ENCODE measurements around the gene STRIP1.

DNA sequence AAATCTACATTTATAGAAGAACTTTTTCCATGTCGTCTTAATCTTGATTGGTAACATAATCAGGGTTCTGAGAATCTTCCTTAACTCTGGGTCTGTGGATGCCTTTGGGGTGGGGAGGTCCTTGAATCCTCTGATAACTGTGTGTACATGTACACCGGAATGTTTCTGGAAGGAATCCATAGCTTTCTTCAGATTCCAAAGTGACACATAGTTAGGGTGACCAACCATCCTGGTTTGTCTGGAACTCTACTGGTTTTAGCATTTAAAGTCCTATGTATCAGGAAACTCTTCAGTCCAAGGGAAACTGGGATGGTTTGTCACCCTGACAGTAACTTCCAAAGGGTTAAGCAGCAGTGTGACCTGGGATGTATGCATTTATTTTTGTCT is 16.8 kb downstream of the STRIP1 start:
- TF ChIP-seq, protein P1, sequence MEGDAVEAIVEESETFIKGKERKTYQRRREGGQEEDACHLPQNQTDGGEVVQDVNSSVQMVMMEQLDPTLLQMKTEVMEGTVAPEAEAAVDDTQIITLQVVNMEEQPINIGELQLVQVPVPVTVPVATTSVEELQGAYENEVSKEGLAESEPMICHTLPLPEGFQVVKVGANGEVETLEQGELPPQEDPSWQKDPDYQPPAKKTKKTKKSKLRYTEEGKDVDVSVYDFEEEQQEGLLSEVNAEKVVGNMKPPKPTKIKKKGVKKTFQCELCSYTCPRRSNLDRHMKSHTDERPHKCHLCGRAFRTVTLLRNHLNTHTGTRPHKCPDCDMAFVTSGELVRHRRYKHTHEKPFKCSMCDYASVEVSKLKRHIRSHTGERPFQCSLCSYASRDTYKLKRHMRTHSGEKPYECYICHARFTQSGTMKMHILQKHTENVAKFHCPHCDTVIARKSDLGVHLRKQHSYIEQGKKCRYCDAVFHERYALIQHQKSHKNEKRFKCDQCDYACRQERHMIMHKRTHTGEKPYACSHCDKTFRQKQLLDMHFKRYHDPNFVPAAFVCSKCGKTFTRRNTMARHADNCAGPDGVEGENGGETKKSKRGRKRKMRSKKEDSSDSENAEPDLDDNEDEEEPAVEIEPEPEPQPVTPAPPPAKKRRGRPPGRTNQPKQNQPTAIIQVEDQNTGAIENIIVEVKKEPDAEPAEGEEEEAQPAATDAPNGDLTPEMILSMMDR (IDR thresholded peaks at IDR 0.05), result no peak
- no peak for TF ChIP-seq NR3C1 (IDR thresholded peaks at IDR 0.05)
- TF ChIP-seq CHD4 (IDR thresholded peaks at IDR 0.05; ENCODE audit: borderline replicate concordance), result no peak
- TF ChIP-seq, protein P2, sequence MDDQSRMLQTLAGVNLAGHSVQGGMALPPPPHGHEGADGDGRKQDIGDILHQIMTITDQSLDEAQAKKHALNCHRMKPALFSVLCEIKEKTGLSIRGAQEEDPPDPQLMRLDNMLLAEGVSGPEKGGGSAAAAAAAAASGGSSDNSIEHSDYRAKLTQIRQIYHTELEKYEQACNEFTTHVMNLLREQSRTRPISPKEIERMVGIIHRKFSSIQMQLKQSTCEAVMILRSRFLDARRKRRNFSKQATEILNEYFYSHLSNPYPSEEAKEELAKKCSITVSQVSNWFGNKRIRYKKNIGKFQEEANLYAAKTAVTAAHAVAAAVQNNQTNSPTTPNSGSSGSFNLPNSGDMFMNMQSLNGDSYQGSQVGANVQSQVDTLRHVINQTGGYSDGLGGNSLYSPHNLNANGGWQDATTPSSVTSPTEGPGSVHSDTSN (IDR thresholded peaks at IDR 0.05), result no peak
- no peak for TF ChIP-seq HOXA7 (CRISPR knock-in tag; IDR thresholded peaks at IDR 0.05)
- TF ChIP-seq ESRRA (IDR thresholded peaks at IDR 0.05; ENCODE audit: borderline replicate concordance, low read length), result no peak
